Activated CD4-positive, CD25-positive, alpha-beta regulatory T cell treated with anti-CD3 and anti-CD28 coated beads, Interleukin-2, amount 50 U/mL, for 24 hours (primary cell): ENCODE results near the gene RFWD3.
"Not testable (repeated sequence)": the region's sequence is repeated elsewhere in the genome, so short reads cannot be mapped to it uniquely, and the experiment has no call there.

Experiments
- ATAC-seq, 2 donors: fragments of 150-1000 bp; cut with Tn5 transposase; one replicate each; pipeline ENCODE4 v1.10.0; 2021; ENCODE audit warnings: mild to moderate bottlenecking in 1 of 2, moderate library complexity in 1 of 2

Gene RFWD3, protein sequence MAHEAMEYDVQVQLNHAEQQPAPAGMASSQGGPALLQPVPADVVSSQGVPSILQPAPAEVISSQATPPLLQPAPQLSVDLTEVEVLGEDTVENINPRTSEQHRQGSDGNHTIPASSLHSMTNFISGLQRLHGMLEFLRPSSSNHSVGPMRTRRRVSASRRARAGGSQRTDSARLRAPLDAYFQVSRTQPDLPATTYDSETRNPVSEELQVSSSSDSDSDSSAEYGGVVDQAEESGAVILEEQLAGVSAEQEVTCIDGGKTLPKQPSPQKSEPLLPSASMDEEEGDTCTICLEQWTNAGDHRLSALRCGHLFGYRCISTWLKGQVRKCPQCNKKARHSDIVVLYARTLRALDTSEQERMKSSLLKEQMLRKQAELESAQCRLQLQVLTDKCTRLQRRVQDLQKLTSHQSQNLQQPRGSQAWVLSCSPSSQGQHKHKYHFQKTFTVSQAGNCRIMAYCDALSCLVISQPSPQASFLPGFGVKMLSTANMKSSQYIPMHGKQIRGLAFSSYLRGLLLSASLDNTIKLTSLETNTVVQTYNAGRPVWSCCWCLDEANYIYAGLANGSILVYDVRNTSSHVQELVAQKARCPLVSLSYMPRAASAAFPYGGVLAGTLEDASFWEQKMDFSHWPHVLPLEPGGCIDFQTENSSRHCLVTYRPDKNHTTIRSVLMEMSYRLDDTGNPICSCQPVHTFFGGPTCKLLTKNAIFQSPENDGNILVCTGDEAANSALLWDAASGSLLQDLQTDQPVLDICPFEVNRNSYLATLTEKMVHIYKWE

GRCh38 chr16:74666425-74667254 is at the start of gene RFWD3:
Gene RFWD3, minus strand, starts transcription at chr16:74666877. Its CDS starts 5,428 bp downstream, at chr16:74661449.
- peak; percentile 100 for ATAC-seq

GRCh38 chr16:74716355-74716754 is 49.7 kb upstream of the RFWD3 start:
- ATAC-seq, result no peak

- no peak for ATAC-seq
Observed at GRCh38 chr16:74713876-74714275, 47.2 kb upstream of the RFWD3 start.

GRCh38 chr16:74713325-74713724 is 46.6 kb upstream of the RFWD3 start:
- no peak for ATAC-seq

DNA sequence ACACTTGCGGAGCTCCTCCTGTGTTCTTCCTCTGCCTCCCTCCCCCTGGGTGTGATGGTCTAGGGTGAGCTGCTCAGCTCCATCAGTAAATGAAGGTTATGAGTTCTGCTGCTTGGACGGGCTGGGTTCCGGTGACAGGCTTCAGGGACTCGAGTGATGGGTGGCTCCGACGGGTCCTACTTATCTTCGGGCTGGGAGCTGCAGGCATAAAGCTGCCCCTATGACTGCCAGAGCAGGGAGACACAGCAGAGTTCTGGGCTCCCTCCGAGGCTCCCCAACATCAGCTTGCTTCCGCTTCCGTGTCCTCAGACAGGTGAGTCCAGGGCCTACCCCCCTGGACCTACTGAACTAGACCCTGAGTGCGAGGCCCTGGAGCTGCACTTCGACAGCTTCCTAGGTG is 45.3 kb upstream of the RFWD3 start:
- no peak for ATAC-seq

GRCh38 chr16:74710401-74710800 is 43.7 kb upstream of the RFWD3 start:
- no peak for ATAC-seq

- ATAC-seq, result peak; percentile 83 to 92
Observed at GRCh38 chr16:74709441-74709877, 42.8 kb upstream of the RFWD3 start.

DNA sequence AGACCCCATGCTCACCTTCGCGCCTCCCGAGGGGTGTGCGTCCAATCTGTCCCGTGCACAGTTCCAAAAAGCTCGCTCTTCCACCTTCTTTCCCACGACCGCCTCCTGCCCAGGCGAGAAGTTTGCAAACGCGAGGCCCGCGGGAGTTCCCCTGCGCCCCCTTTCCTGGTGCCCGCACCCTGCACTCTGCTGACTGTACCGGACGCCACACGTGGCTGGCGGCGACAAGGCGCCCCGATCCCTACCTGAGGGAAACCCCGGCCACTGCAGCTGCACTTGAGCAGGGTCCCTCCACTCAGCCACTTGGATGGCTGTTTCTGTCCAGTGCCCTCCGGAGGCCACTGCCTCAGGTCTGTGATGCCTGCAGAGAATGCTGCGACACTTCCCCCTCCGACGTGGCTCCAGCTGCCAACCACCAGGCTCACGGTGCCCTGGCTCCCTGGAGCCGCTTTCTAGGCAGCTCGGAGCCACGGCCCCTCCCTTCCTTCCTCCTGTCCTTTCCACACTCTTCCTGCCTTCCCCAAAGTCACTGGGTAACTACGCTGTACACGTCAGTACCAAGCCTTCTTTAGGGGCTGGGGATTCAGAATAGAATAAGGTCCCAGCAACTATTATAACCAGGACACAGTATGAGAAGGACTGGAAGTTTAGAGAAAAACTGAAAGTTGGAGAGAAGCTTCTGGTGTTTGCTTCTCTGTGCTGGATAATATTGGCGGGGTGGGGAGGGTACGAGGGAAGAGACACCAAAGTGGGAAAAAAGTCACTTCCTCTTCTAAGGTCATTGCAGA is 34.0 kb upstream of the RFWD3 start, which contains the start of gene MLKL:
Gene MLKL, minus strand, starts transcription at position 425 of the 788 bp plus-strand sequence. CDS start 5,105 bp downstream, outside the sequence.
- peak; percentile 55 to 61 for ATAC-seq

- ATAC-seq, result no peak
Observed at GRCh38 chr16:74700116-74700437, 33.4 kb upstream of the RFWD3 start.

GRCh38 chr16:74699666-74700065 is 33.0 kb upstream of the RFWD3 start:
- no peak for ATAC-seq

- peak; percentile 25 to 39 for ATAC-seq
Observed at GRCh38 chr16:74698222-74698621, 31.5 kb upstream of the RFWD3 start.

DNA sequence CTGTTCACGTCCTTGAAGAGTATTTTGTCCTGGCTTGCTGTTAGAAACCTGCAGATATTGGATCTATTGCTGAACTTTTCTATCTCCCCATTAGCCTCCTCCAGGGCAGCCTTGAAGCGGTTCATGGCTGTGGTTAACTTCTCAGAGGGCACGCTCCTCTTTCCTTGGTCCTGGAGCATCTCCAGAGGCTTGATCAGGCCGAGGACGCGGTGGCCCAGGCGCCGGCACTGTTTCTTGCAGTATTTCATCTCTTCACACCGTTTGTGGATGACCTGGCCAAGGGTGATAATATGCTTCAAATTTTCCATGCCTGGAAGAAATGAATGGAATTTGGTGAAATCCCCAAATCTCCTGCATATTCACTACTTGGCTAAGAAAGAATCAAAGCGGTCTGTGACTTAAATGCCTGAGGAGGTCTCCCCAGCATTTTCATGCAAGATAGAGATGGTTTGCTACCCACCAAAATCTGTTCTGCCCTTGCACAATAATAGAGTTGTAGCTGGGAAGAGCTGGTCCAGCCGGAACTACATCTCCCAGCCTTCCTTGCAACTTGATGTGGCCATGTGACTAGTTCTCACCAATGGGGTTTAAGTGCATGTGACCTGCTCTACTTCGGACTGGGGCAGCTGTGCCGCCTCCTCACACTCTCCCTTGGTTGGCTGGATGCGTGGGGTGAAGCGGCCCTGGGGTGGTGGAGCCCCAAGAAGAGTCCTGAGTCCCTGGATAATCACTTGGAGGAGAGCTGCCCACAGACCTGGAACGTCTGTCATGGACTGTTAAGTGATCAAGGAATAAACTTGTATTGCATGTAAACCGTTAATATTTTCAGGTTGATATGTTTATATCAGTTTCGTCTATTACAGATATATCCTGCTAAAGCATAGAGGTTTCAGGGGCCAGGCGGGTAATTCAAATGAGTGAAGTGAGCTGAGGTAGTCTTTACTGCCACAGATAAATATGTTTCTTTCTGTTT is 29.1 kb upstream of the RFWD3 start:
- ATAC-seq, result peak; percentile 59 to 68

GRCh38 chr16:74691093-74691855 is 24.6 kb upstream of the RFWD3 start:
- no peak for ATAC-seq

- no peak for ATAC-seq
Observed at GRCh38 chr16:74682556-74682955, 15.9 kb upstream of the RFWD3 start.

- no peak for ATAC-seq
Observed at GRCh38 chr16:74680681-74681080, 14.0 kb upstream of the RFWD3 start.

DNA sequence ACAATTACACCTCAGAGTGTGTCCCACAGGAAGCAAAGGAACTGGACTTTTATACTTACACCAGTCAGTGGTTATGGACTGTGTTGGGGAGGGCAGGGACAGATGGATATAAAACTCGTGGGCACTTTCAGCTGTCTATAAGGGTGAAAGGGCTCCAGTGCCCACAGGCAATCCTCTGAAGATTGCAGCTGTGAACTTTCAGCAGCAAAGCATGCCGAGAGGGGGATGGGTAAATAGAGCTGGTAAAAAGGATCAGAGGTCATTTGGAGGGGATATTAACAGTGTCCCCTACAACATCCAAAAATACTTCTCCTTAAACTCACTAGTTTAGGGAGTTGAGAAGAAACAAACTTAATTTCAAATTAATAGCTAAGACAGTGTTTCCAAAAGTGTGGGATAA is 13.3 kb upstream of the RFWD3 start:
- ATAC-seq, result no peak

GRCh38 chr16:74677868-74678267 is 11.2 kb upstream of the RFWD3 start:
- ATAC-seq, result no peak

- ATAC-seq, result no peak
Observed at GRCh38 chr16:74673876-74674275, 7.2 kb upstream of the RFWD3 start.

GRCh38 chr16:74668877-74669276 is 2.2 kb upstream of the RFWD3 start:
- not testable (repeated sequence) for ATAC-seq

- no peak for ATAC-seq
Observed at GRCh38 chr16:74667255-74667700, 601 bp upstream of the RFWD3 start.
